ENCODE data around the gene ADCY5.

ADCY5 gene

GRCh38 chr3:123384256-123384655 is 64.6 kb downstream of the ADCY5 start:
- no peak for DNase-seq

GRCh38 chr3:123383091-123384053 is 65.5 kb downstream of the ADCY5 start:
- no peak for DNase-seq

- no peak for DNase-seq
Measured at GRCh38 chr3:123380261-123380660, 68.6 kb downstream of the ADCY5 start.

DNA sequence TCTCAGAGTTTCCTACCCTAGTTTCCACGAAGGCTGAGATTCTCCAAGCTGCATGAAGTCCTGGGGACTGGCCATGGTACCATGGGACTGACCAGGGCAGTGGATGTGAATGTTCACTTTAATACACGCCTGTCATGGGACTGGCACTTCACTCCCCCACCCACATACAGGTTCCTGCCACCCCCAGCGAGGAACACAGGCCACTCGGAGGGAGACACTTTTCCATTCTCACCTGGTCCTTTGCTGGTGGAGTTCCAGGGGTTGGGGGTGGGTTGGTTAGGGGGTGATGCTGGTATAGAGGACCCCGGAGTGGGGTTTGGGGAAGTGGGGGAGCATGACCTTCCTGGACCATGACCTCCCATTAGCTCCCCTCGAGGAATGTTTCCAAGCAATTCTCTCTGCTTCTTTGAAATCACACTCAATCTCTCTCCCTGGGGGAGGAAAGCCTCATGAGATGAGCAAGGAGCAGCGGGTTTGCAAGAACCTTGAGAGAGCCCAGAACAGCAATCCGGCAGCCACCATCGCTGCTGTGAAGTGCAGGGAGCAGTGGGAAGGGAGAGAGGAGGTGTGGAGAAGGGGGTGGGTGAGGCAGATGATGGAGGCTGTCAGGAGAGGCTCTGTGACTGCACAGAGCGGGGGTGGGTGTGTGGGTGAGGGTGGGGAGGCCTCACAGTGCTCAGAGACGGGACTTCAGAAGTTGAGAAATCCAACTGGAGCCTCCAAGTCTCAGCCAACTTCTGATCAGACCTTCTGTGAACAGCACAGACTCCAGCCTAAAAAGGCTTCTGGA is 69.7 kb downstream of the ADCY5 start:
- DNase-seq: no peak

GRCh38 chr3:123378409-123378915 is 70.4 kb downstream of the ADCY5 start:
- no peak for DNase-seq

DNA sequence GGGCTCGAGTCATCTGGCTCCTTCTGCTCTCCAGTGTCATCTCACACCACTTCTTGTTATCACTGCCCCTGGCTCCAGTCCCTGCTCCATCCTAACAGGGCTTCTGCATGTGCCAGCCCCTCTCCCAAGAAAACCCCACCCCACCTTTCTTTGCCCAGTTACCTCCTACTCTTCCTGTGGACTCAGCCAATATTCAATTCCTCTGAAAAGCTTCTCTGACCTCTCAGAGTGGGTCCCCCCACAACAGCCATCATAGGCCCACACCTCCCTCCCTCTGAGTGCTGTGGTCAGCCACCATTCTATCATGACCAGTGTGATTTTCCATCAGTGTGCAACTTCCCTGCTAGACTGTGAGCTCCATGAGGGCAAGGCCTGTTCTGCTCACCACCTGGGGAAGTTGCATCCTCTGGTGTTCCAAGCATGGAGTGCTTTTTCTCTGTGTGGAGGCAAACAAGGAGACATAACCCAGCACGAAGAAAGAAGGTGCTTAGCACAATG is 71.6 kb downstream of the ADCY5 start:
- DNase-seq: no peak

- no peak for DNase-seq
Measured at GRCh38 chr3:123376451-123377242, 72.2 kb downstream of the ADCY5 start.

- no peak for DNase-seq
Measured at GRCh38 chr3:123375014-123375940, 73.6 kb downstream of the ADCY5 start.

- no peak for DNase-seq
Measured at GRCh38 chr3:123374016-123374415, 74.9 kb downstream of the ADCY5 start.

- no peak for DNase-seq
Measured at GRCh38 chr3:123373474-123373987, 75.4 kb downstream of the ADCY5 start.

DNA sequence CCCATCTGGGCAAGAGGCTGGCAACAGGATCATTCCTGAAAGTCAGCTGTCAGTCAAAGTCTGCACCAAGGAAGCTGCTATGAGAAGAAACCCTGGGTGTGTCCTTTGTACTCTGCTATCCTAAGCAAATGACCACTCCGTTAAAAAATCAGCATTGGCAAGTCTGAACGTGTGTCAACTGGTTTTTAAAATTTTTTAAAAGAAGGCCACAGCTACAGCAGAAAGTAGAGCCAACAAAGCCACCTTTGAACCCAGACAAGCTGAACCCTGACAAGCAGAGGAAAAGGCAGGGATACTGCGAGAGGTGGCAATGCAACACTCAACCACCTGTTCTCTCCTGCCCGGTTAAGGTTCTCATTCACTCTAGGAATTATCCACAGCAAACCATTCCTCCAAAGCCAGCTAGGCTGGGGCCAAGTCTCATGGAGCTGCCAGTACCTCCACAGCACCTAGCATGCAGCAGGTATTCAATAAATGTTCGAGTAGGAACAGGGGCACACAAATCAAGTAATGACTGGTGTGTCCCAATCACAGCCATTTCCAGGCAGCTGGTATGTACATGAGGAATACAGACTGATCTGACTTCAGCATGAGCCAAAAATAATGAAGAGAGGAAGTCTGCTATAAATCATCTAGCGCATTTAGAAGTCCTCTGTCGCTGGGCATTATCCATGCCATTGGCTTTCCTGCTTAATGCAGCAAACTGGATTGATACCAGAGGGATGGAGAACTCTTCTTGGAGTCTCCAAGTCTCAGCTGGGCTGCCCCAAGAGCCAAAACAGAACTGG is 76.0 kb downstream of the ADCY5 start:
- DNase-seq: no peak

DNA sequence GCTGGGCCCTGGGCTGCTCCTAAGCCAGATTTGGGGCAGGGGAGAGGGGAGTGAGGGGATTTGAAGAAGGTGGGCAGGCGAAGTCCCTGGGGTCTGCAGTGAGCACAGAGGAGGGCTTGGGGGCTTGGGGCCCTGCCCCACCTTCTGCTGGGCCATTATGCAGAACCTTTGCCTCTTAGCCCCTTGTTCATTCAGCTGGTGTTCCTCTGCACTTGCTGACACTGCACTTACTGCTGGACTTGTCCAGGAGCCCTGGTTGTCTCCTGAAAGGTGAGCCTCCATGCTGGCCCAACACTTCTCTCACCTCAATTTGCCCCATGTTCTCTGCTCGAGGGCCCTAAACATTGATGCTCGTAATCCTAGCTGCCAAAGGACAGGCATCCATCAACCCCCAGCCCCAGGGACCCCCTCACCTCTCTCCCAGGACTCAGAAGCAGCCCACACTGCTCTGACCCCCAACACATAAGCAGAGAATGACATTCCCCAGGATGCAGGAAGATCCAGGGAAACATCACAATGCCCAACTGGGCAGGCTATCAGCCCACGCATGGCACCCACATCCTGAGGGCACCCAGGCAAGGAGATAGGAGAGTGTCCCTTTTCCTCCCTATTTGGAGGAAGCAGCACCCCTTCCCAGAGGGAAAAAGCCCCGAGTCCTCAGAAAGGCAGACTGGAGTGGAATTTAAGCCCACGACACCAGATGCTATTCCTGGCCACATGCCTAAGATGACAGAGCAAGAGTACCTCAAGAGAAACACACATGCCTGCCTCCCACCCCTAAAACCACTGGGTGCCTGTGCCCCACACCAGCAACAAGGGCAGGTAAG is 76.8 kb downstream of the ADCY5 start:
- no peak for DNase-seq

DNA sequence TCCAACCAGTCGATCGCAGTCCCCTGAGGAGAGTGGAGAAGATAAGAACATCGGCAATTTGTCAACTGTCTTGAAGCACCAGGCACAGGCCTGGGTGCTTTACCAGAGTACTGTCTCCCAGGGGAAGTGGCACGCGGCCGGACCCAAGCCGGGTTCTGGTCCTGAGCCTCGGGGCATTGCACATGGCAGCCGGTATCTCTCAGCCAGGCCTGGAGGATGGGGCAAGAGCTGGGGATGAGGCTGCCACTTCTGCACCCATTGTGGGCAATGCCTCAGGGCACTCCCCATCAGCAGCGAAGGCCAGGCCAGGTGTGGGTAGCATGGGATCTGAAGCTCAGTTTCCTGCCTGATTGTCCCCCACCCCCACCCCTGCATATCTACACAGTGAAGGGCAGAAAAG is 77.5 kb downstream of the ADCY5 start:
- no peak for DNase-seq

GRCh38 chr3:123370819-123371218 is 78.1 kb downstream of the ADCY5 start:
- no peak for DNase-seq

DNA sequence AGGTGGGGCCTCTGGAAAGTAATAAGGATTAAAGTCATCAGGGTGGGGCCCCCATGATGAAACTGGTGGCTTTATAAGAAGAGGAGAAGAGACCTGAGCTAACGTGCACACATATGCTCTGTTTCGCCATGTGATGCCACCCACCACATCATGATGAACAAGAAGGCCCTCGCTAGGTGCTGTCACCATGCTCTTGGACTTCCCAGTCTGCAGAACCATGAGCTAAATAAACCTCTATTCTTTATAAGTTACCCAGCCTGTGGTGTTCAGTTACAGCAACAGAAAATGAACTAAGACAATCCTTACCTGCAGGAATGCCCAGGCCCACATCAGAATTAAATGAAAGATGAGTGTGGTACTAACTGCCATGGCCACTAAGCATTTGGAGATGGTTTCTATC is 79.8 kb downstream of the ADCY5 start:
- DNase-seq: no peak

DNA sequence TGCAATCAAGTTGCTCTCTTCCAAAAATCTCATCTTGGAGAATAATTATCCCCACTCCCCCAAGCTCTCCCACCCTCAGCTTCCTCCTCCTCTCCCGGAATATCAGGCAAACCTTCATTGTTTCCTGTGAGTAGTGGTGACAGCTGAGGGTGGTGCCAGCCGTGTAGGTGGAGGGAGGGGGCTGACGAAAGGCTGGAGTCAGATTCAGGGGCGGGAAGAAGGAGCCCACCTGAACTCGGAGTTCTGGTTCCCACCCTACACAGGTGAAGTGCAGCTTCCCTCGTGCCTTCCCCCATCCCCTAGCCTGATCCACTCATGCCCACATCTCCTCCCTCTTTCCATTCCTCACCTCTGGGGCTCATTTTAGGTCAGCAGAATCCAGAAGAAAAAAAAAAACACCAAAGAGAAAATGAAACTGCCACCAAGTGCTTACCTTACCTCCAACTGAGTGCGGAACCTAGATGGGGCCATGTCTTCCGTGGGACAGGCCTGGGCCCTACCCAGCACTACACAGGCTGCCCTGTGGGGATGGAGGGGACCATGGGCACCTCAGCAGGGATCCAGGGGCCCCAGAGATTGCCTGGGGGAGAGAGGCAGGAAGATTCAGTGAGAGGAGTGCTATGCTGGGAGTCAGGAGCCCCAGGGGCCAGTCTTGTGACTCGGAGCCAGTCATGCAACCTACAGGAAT is 81.3 kb downstream of the ADCY5 start:
- no peak for DNase-seq

DNA sequence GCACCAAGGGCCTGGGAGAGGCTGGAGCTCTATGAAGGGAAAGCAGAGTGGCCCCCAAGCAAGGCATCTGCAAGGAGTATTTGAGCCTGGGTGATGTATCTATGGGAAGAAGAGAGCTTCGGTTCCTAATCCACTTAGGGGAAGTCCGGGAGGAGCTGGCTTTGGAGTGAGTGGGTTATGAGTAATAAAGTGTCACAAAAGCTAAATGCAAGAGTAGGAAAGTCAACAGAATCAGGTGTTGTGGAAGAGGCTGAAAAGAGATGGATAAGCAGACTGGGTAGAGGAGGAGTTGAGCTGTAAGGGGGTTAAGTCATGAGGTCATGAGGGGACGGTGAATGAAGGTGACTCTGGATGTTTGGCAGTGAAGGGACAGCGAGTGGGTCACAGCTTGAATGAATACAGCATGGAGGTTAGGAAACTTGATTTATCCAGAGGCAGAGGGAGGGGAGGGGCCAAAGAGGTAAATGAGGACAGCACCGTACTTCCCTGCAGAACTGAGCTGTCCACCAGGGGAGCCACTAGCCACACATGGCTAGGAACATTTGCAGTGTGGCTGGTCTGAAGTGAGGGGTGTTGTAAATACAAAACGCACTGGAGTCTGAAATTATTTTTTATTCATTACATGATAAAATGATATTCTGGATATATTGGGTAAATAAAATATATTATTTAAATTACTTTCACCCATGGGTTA is 83.3 kb downstream of the ADCY5 start:
- no peak for DNase-seq

- DNase-seq: no peak
Measured at GRCh38 chr3:123361071-123361470, 87.8 kb downstream of the ADCY5 start.

All from activated naive CD4-positive, alpha-beta T cell (primary cell).